Transverse colon (tissue), 4 donors: ENCODE data around the gene BSND.

Source experiments
- CTCF ChIP-seq, 5 experiments: fragments of 200-600 bp in 3 of 5; fragments of 450-650 bp in 2 of 5; sonication (generic) in 3 of 5; IDR thresholded peaks; 1 replicate in 2 of 5; 2 replicates in 3 of 5; pipeline ENCODE4 v1.5.1; 2016 to 2017; ENCODE audit warnings: antibody characterized with exemption in 5 of 5, inconsistent platforms in 3 of 5, mild to moderate bottlenecking in 2 of 5, moderate library complexity in 1 of 5
- EP300 ChIP-seq: sonication (generic); formaldehyde crosslinking; IDR thresholded peaks from one replicate; pipeline ENCODE4 v1.6.1; 2017; ENCODE audit warnings: antibody characterized with exemption, low read depth
- POLR2A ChIP-seq: fragments of 450-650 bp; IDR thresholded peaks from one replicate; pipeline ENCODE4 v1.6.1; 2016; ENCODE audit warnings: antibody characterized with exemption, mild to moderate bottlenecking, moderate library complexity
- POLR2AphosphoS5 ChIP-seq, 3 donors: sonication (generic); formaldehyde crosslinking; IDR thresholded peaks; one replicate each; pipeline ENCODE4 v1.6.1; 2016; ENCODE audit warnings: antibody characterized with exemption in 3 of 3

DNA sequence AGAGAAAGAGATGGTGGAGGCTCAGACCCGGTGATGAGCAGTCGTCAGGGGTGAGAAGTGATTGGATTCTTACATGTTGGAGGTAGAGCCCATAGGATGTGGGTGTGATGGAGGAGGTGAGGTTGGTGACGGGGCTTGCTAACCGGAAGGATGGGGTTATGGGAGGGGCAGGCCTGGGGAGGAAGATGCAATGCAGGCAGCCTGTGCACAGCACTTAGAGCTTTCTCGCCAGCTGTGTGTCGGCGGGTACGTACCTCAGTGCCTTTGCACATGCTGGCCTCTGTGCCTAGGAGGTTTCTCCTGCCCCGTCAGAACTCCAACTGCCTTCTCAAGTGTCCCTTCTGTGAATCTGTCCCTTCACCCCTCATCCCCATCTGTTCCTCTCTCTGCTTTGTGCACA lies 2.9 kb upstream of the BSND start:
- TF ChIP-seq POLR2AphosphoS5 (IDR thresholded peaks at IDR 0.05) = no peak
- no peak for TF ChIP-seq CTCF (IDR thresholded peaks at IDR 0.05)
- TF ChIP-seq POLR2A = no peak
- TF ChIP-seq EP300 = no peak
